ENCODE data around the gene CCDC57. TPM values are rescaled to one million over a fixed set of nuclear protein-coding genes. Genes with fewer than 3 reads are reported as not detected.

CCDC57 gene
- total and polyA plus RNA-seq, 9 of the 15 experiments (the other 6 are each of a cell fraction or from before 2014, with no cell fraction given) = 0.83 to 36.2 (median 13.6) TPM

GRCh38 chr17:82127704-82128103, 84.9 kb downstream of the CCDC57 start:
- ChIA-PET CTCF (ENCODE audit: low intra/inter-chr PET ratio) (interaction anchor here (0.6 kb wide), 1 partner anchor 395 kb away, joined by 5 read pairs; no protein-coding TSS in a partner anchor), POLR2A (no interaction called here)
- Histone ChIP-seq H3K9me1 (ENCODE audit: control insufficient read depth, insufficient read depth, low read length) (no peaks in the 10 kb centered on the region), H3K4me1 (replicated peaks in 1 of 2; ENCODE audit: control insufficient read depth in 2 of 2, insufficient read depth in 2 of 2, low read length in 2 of 2) (peaks cover 5 to 10% of the 10 kb centered on the region in 2 experiments; a peak in 4 of 5 replicates), H3K4me2 (ENCODE audit: insufficient read depth, low read length) (no peak overlapping the region), H4K20me1 (replicated peaks; ENCODE audit: control insufficient read depth, insufficient read depth, low read length) (no peaks in the 10 kb centered on the region), H3K36me3 (ENCODE audit: control insufficient read depth, insufficient read depth, low read length) (peaks cover 3% of the 10 kb centered on the region; the same call in 1 of the 3 replicates), H2AFZ (ENCODE audit: low read depth, low read length) (no peak overlapping the region), H3K27me3 (ENCODE audit: control insufficient read depth in 2 of 2, insufficient read depth in 2 of 2, low read length in 2 of 2) (no peaks in the 10 kb centered on the region), H3K9me3 (replicated peaks; ENCODE audit: control insufficient read depth, insufficient read depth, low read depth, low read length) (no peaks in the 10 kb centered on the region), H3K27ac (ENCODE audit: extremely low read depth, low read depth, low read length) (no peak overlapping the region), H3K79me2 (ENCODE audit: control insufficient read depth, insufficient read depth, low read length) (no peaks in the 10 kb centered on the region), H3K4me3 (no peak overlapping the region), H3K9ac (ENCODE audit: insufficient read depth in 1 of 2, low read depth in 2 of 2, low read length in 2 of 2) (no peak overlapping the region)
- TF ChIP-seq NBN (IDR thresholded peaks at IDR 0.05; ENCODE audit: low read depth) (no peak), ZBTB49 (CRISPR knock-in tag; IDR thresholded peaks at IDR 0.05; ENCODE audit: borderline replicate concordance) (no peak), ZFP91 (CRISPR knock-in tag; IDR thresholded peaks at IDR 0.05) (no peak), IRF2 (CRISPR knock-in tag; IDR thresholded peaks at IDR 0.05) (no peak), KLF6 (CRISPR knock-in tag; IDR thresholded peaks at IDR 0.05; ENCODE audit: borderline replicate concordance) (no peak), KAT7 (CRISPR knock-in tag; IDR thresholded peaks at IDR 0.05; ENCODE audit: borderline replicate concordance) (no peak), CHAMP1 (IDR thresholded peaks at IDR 0.05) (no peak), ZKSCAN8 (CRISPR knock-in tag; IDR thresholded peaks at IDR 0.05) (no peak)
- FAIRE-seq (no peak), DNase-seq (ENCODE audit: extremely low read depth in 1 of 4, low spot score in 3 of 4) (no peak), ATAC-seq (no peak)
- in situ Hi-C loops (cut with MboI) = no loop called here
- no TSS peak for BruUV-seq (replicated peaks)
- WGBS (ENCODE audit: insufficient coverage, low coverage, missing lambda C conversion rate) = 75% methylated on average over 8 of the region's 9 CpGs
- intact Hi-C loops (cut with micrococcal nuclease) = no loop called here
